Esophagus squamous epithelium (tissue), 5 donors: ENCODE data around the gene AIG1. TPM values are rescaled to one million over a fixed set of nuclear protein-coding genes. Genes with fewer than 3 reads are reported as not detected.

Source experiments
- DNase-seq: peaks from one replicate; lab custom pipeline; 2025; lab: John Stamatoyannopoulos, UW
- H3K27ac ChIP-seq, 4 donors: fragments of 200-600 bp; sonication (generic); one replicate each; pipeline ENCODE4 v1.5.1; 2016 to 2019; ENCODE audit warnings: mild to moderate bottlenecking in 1 of 4
- H3K27me3 ChIP-seq, 4 donors: fragments of 200-600 bp; sonication (generic); 1 replicate in 3 of 4; 2 replicates in 1 of 4; pipeline versions ENCODE4 v1.5.1 to v1.6.0; 2017 to 2021; ENCODE audit warnings: antibody characterized with exemption in 1 of 4
- H3K36me3 ChIP-seq, 3 donors: fragments of 200-600 bp; sonication (generic); one replicate each; pipeline ENCODE4 v1.5.1; 2016 to 2019
- H3K4me1 ChIP-seq, 3 donors: fragments of 200-600 bp; sonication (generic); one replicate each; pipeline ENCODE4 v1.5.1; 2017 to 2019
- H3K4me3 ChIP-seq, 4 donors: fragments of 200-600 bp; sonication (generic); 1 replicate in 3 of 4; 2 replicates in 1 of 4; pipeline ENCODE4 v1.5.1; 2016 to 2019; ENCODE audit warnings: mild to moderate bottlenecking in 2 of 4, moderate library complexity in 1 of 4
- H3K9me3 ChIP-seq, 3 donors: fragments of 200-600 bp; sonication (generic); one replicate each; pipeline ENCODE4 v1.5.1; 2016 to 2019
- POLR2A ChIP-seq, 4 donors: fragments of 450-650 bp; IDR thresholded peaks; one replicate each; pipeline ENCODE4 v1.6.1; 2017; ENCODE audit warnings: antibody characterized with exemption in 4 of 4, mild to moderate bottlenecking in 4 of 4, moderate library complexity in 3 of 4
- WGBS, 2 donors: methylation state at CpG; one replicate each; pipeline ENCODE4 v1.1.5; 2018; 5-methylcytosine and 5-hydroxymethylcytosine counted together
- intact Hi-C: fragments of 100-400 bp; cut with DNase I; formaldehyde crosslinking; loops from one replicate; pipeline ENCODE4 v1.15.0; 2022
- total RNA-seq, 4 donors: library from RNA; depleted of rRNA; stranded (reverse); fragments of >200 nt; gene quantifications; one replicate each; pipeline ENCODE4 v1.1.0, GENCODE V29; 2016
- TF ChIP-seq, protein P1 (sequence below), 6 experiments: fragments of 450-650 bp in 4 of 6; fragments of 200-600 bp in 2 of 6; sonication (generic) in 2 of 6; IDR thresholded peaks; one replicate each; pipeline ENCODE4 v1.5.1; 2016 to 2019; ENCODE audit warnings: antibody characterized with exemption in 6 of 6, mild to moderate bottlenecking in 4 of 6, moderate library complexity in 4 of 6
- donor health status: DM: yes; HTN: yes; CAD: no.

AIG1 gene
- total RNA-seq, 4 donors from 2014 or later, result 29.1 to 30.5 (median 29.9) TPM

DNA sequence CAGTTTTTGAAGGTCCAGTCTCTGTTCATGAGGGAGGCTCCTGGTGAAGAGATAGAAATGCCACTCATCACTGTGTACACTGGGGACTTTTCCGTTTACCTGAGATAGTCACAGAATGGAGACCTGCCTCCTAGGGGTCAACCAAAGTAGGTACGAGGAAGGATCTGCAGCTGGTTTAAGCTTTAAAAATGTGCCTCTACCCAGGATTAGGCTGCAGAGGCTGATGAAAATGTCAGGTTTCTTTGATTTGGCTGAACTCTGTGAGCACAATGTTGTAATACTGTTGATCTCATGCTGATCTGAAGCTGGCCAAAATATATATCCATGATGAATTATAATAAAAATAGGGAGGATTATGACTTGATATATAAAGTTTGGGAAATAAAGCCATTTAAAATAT is 207.1 kb downstream of the AIG1 start:
- TF ChIP-seq, protein P1, sequence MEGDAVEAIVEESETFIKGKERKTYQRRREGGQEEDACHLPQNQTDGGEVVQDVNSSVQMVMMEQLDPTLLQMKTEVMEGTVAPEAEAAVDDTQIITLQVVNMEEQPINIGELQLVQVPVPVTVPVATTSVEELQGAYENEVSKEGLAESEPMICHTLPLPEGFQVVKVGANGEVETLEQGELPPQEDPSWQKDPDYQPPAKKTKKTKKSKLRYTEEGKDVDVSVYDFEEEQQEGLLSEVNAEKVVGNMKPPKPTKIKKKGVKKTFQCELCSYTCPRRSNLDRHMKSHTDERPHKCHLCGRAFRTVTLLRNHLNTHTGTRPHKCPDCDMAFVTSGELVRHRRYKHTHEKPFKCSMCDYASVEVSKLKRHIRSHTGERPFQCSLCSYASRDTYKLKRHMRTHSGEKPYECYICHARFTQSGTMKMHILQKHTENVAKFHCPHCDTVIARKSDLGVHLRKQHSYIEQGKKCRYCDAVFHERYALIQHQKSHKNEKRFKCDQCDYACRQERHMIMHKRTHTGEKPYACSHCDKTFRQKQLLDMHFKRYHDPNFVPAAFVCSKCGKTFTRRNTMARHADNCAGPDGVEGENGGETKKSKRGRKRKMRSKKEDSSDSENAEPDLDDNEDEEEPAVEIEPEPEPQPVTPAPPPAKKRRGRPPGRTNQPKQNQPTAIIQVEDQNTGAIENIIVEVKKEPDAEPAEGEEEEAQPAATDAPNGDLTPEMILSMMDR (IDR thresholded peaks at IDR 0.05), result no peak
- no peak for TF ChIP-seq POLR2A (IDR thresholded peaks at IDR 0.05)
- DNase-seq, result no peak
- Histone ChIP-seq H3K4me3 (no peak overlapping the region), H3K9me3 (no peaks in the 10 kb centered on the region), H3K27ac (peak overlapping the region in 1 of 4 donors; percentile 13), H3K27me3 (no peaks in the 10 kb centered on the region), H3K4me1 (peaks cover 0 to 10% (median 4%) of the 10 kb centered on the region in 3 donors), H3K36me3 (no peaks in the 10 kb centered on the region)
- 87 to 94% methylated on average over 2 of the region's 2 CpGs for WGBS, 2 donors
- intact Hi-C loops, result no loop called here

DNA sequence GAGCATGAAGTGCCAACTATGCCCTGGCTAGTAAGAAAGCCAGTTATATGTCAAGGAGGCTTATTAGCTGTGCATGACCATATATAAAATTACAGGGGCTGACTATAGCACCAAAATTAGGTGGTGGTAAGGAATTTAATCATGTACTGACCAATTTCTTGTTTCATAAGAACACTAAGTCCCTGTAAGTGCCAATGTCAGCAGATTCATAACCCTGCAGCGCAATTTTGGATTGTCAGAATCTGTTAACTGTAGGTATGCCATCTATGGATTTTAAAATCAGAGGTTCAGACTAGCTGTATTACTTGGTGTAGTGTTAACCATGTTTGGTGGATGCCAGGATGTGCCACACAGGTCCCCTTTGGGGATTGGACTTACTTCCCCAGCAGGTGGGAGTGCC is 207.8 kb downstream of the AIG1 start:
- H3K4me1 ChIP-seq, result peaks cover 0 to 10% (median 4%) of the 10 kb centered on the region in 3 donors
- intact Hi-C loops, result no loop called here
- TF ChIP-seq, protein P1 (IDR thresholded peaks at IDR 0.05), result no peak
- no peak for DNase-seq
- peak overlapping the region in 1 of 4 donors; percentile 13 for H3K27ac ChIP-seq
- no peak overlapping the region for H3K4me3 ChIP-seq
- H3K27me3 ChIP-seq, result no peaks in the 10 kb centered on the region
- no peaks in the 10 kb centered on the region for H3K36me3 ChIP-seq
- 92% methylated on average over 1 of the region's 1 CpG for WGBS, 2 donors
- H3K9me3 ChIP-seq, result no peaks in the 10 kb centered on the region

DNA sequence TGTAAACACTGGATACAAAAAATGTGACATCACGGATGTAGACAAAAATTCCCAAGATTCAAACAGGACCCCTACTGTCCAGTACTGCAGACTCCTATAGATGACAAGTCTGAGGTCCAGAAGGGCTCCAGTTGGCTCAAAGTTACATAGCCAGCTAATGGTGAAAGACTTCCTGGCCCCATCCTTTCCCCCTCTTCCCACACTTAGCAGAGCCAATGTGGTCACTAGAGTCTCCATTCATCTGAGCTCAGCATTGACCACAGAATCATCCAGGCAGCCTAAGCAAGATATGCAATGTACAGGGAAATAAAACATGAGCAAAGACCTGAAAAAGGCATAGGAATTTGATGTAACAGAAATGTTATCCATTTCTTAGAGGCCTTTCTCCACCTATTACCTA is 209.3 kb downstream of the AIG1 start:
- Histone ChIP-seq H3K4me1 (peaks cover 0 to 10% (median 4%) of the 10 kb centered on the region in 3 donors), H3K36me3 (no peaks in the 10 kb centered on the region), H3K27ac (no peak overlapping the region), H3K27me3 (no peaks in the 10 kb centered on the region), H3K4me3 (no peak overlapping the region), H3K9me3 (no peaks in the 10 kb centered on the region)
- DNase-seq, result no peak
- TF ChIP-seq, protein P1 (IDR thresholded peaks at IDR 0.05), result no peak
- 100% methylated on average over 1 of the region's 1 CpG for WGBS, 2 donors
- intact Hi-C loops, result no loop called here

DNA sequence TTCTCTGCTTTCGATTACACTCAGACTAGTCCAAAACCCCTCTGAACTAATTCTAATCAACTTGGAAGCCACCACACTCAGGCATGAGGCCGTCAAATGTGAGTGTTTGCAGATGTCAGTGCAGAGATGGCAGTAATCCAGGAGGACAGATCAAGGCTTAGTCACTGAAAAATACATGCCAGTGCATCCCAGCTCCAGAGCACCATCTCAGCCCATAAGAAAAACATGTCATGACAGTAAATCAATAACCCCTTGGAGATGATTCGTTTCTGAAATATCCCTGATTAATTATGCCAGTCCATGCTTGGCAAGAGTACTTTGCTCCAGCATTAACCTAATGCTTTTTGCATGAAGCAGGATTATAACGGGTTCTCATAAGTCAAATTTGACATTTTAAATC is 210.3 kb downstream of the AIG1 start:
- no peak for DNase-seq
- TF ChIP-seq, protein P1 (IDR thresholded peaks at IDR 0.05), result no peak
- TF ChIP-seq POLR2A (IDR thresholded peaks at IDR 0.05), result no peak
- H3K36me3 ChIP-seq, result no peaks in the 10 kb centered on the region
- no peak overlapping the region for H3K4me3 ChIP-seq
- no peaks in the 10 kb centered on the region for H3K9me3 ChIP-seq
- H3K27ac ChIP-seq, result no peak overlapping the region
- H3K27me3 ChIP-seq, result no peaks in the 10 kb centered on the region
- peaks cover 0 to 10% (median 4%) of the 10 kb centered on the region in 3 donors for H3K4me1 ChIP-seq
- intact Hi-C loops, result no loop called here
- WGBS, 2 donors, result 28 to 29% methylated on average over 4 of the region's 4 CpGs

DNA sequence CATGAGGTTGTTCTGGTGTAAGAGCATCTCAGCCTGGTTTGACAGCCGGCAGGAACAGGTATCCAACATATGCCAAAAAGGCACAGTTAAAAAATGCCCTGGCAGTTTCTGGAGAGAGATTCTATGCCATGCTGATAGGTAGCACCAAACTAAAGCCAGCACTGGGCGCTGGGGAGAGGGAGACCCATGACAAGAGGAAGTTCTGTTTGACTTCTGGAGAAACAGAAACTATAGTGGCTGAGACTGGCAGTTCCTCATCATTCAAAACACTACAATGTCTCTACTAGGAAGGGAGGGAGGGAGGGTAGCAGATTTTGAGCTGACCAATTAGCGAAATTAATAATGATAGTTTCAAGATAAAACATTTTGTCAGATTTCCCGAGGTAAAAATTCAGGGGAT is 215.7 kb downstream of the AIG1 start:
- Histone ChIP-seq H3K27me3 (no peaks in the 10 kb centered on the region), H3K36me3 (no peaks in the 10 kb centered on the region), H3K4me3 (no peak overlapping the region), H3K4me1 (peaks cover 0 to under 1% (median 0%) of the 10 kb centered on the region in 3 donors), H3K27ac (no peak overlapping the region), H3K9me3 (no peaks in the 10 kb centered on the region)
- DNase-seq, result no peak
- intact Hi-C loops, result no loop called here
- TF ChIP-seq POLR2A (IDR thresholded peaks at IDR 0.05), result no peak
- TF ChIP-seq, protein P1 (IDR thresholded peaks at IDR 0.05), result no peak
- 65 to 78% methylated on average over 3 to 4 of the region's 4 CpGs for WGBS, 2 donors
